BLaER1 (cell line): ENCODE measurements around the gene MFSD6L.

Source experiments
- H3K27ac ChIP-seq: shearing (Covaris generic); formaldehyde crosslinking; 2 replicates; pipeline ENCODE4 v1.8.1; 2022
- H3K27me3 ChIP-seq: shearing (Covaris generic); formaldehyde crosslinking; 2 replicates; pipeline ENCODE4 v1.8.1; 2022
- H3K36me3 ChIP-seq: shearing (Covaris generic); formaldehyde crosslinking; 2 replicates; pipeline ENCODE4 v1.8.1; 2022
- H3K4me1 ChIP-seq: shearing (Covaris generic); formaldehyde crosslinking; 2 replicates; pipeline ENCODE4 v1.8.1; 2022
- H3K4me2 ChIP-seq: shearing (Covaris generic); formaldehyde crosslinking; 2 replicates; pipeline ENCODE4 v1.8.1; 2022
- H3K4me3 ChIP-seq: shearing (Covaris generic); formaldehyde crosslinking; 2 replicates; pipeline ENCODE4 v1.8.1; 2022
- H3K9ac ChIP-seq: shearing (Covaris generic); formaldehyde crosslinking; 2 replicates; pipeline ENCODE4 v1.8.1; 2022
- H3K9me3 ChIP-seq: shearing (Covaris generic); formaldehyde crosslinking; 2 replicates; pipeline ENCODE4 v1.8.1; 2022
- H4K20me1 ChIP-seq: shearing (Covaris generic); formaldehyde crosslinking; 2 replicates; pipeline ENCODE4 v1.8.1; 2022
- Cebpa-rat ChIP-seq: shearing (Covaris generic); IDR thresholded peaks from 2 replicates; pipeline ENCODE4 v1.8.1; 2022

Gene MFSD6L

DNA sequence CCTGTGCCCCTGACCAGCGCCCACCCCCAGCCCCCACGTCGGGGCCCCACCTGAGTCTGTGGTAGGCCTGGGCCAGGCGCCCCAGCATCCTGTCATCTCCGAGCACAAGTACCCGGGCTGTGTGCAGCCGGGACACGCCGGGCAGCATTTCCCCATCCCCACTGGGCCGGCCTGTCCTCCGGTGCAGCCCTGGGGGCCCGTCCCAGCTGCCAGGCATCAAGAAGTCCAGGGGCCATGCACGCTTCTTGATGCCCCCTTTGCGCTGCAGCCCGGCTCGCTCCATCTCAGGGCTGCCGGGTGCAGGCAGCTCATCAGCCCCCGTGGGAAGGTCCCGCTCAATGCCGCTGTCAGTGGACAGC, 29.3 kb upstream of the MFSD6L start:
- Histone ChIP-seq H3K4me3 (no peak overlapping the region), H4K20me1 (no peaks in the 10 kb centered on the region), H3K27me3 (no peaks in the 10 kb centered on the region), H3K4me1 (no peaks in the 10 kb centered on the region), H3K9ac (no peak overlapping the region), H3K4me2 (no peak overlapping the region), H3K9me3 (peaks cover 16% of the 10 kb centered on the region), H3K36me3 (peaks cover 6% of the 10 kb centered on the region; the same call in 1 of the 2 replicates), H3K27ac (no peak overlapping the region)
- no peak for TF ChIP-seq Cebpa-rat

DNA sequence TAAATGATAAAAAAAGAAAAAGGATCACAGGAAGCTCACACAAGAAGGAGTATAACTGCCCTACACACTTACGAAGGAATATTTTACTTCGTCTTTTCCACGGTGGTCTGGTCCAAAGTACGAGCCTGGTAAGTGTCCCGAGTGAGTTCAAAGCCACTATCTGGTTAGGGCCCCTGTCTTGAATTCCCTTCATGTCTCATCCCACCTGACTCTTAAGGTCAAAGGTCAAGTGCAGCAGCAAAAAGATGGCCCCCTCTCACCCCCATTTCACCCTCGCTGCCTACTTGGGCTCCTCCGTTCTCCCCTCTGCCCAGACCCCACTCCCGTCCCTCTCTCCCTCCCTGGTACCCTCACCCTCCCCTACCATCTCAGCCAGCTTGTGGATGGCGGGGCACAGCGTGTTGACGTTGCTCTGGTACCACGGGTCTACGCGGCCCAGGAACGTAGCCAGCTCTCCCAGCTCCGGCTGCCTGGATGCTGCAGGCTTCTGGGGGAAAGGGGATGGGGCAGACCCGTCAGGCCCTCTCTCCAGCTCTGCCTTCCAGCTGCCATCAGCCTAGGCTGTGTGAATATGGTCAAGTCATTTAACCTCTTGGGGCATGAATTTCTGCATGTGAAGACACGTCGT, 27.8 kb upstream of the MFSD6L start:
- Histone ChIP-seq H3K4me3 (no peak overlapping the region), H3K27me3 (no peaks in the 10 kb centered on the region), H3K4me2 (no peak overlapping the region), H3K27ac (no peak overlapping the region), H3K36me3 (peaks cover 6% of the 10 kb centered on the region; the same call in 1 of the 2 replicates), H3K9ac (no peak overlapping the region), H3K4me1 (no peaks in the 10 kb centered on the region), H3K9me3 (peaks cover 21% of the 10 kb centered on the region), H4K20me1 (no peaks in the 10 kb centered on the region)
- no peak for TF ChIP-seq Cebpa-rat

DNA sequence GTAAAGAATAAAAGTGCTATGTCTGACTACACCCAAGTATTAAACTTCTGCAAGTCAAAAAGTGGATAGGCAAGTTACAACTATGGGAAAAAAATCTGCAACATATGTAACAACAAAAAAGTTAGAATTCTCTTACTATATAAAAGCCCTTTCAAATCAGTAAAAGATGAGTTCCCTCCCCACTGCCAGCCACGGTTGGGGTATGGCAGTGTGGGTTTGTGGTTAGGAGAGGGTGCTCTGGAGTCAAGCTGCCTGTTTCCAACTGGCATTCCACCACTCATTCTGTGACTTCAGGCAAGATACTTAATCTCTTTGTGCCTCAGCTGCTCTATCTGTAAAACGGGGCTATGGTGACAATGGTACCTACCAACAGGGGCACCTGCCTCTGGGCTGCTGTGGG, 26.6 kb upstream of the MFSD6L start:
- H3K4me2 ChIP-seq = no peak overlapping the region

DNA sequence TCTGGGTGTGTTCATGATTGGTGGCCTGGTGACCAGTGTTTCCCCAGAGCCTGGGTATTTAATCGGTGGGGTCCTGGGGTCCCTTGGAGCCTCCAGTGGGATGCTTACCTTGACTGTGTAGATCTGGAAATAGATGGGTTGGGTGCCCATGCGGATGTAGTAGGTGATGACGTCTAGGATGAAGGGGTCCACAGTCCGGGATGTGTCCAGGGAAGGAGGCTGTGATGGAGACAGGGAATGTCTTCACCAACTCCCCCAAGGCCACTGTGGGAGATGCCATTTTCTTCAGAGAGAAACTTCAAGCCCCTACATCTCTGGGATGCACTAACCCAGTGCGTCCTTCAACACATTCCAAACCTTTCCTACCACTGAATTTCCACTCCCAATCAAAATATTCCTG, 24.1 kb upstream of the MFSD6L start:
- no peaks in the 10 kb centered on the region for H3K4me1 ChIP-seq

More for the DNA sequence above, 26.6 kb upstream of the MFSD6L start:
- Histone ChIP-seq H3K9me3 (peaks cover 21% of the 10 kb centered on the region), H4K20me1 (no peaks in the 10 kb centered on the region), H3K4me1 (no peaks in the 10 kb centered on the region), H3K27me3 (no peaks in the 10 kb centered on the region), H3K4me3 (no peak overlapping the region), H3K9ac (no peak overlapping the region), H3K36me3 (peaks cover 6% of the 10 kb centered on the region; the same call in 1 of the 2 replicates), H3K27ac (no peak overlapping the region)
- TF ChIP-seq Cebpa-rat = no peak

DNA sequence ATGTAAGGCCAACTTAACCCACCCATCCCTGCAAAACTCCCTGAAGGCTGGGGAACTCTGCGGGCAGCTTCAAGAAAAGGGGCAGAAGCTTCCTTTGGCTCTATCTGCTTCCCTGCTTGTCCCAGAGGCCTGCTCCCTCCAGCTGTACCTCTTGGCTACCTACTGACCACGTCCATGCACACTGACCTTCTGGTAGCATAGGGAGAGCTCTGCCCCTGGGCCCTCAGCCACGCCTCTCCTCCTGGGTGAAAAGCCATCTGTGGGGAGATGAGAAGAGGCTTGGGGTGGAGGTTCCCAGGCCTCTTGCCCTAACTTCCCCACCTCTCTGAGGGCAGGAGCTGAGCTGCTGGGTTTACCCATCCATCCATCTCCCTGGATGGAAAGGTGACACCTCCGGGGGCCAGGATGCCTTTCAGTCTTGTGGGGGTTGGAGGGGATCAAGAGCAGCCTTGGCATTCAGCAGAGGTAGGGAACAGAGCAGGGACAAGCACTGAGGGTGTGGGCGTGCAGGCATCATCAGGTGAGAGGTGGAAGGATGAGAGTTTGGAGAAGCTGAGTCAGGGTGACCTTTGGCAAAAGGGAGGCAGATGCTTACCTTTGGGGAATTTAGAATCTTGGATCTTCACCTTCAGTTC, 23.4 kb upstream of the MFSD6L start:
- no peak for TF ChIP-seq Cebpa-rat
- Histone ChIP-seq H3K4me1 (no peaks in the 10 kb centered on the region), H3K4me2 (no peak overlapping the region), H3K9ac (no peak overlapping the region), H3K27me3 (no peaks in the 10 kb centered on the region), H3K27ac (no peak overlapping the region), H4K20me1 (no peaks in the 10 kb centered on the region), H3K36me3 (peaks cover 6% of the 10 kb centered on the region; the same call in 1 of the 2 replicates), H3K9me3 (peaks cover 21% of the 10 kb centered on the region), H3K4me3 (no peak overlapping the region)

More for the DNA sequence above, 24.1 kb upstream of the MFSD6L start:
- Histone ChIP-seq H4K20me1 (no peaks in the 10 kb centered on the region), H3K27ac (no peak overlapping the region), H3K9me3 (peaks cover 21% of the 10 kb centered on the region), H3K4me3 (no peak overlapping the region), H3K36me3 (peaks cover 6% of the 10 kb centered on the region; the same call in 1 of the 2 replicates), H3K27me3 (no peaks in the 10 kb centered on the region), H3K9ac (no peak overlapping the region), H3K4me2 (no peak overlapping the region)
- TF ChIP-seq Cebpa-rat = no peak

DNA sequence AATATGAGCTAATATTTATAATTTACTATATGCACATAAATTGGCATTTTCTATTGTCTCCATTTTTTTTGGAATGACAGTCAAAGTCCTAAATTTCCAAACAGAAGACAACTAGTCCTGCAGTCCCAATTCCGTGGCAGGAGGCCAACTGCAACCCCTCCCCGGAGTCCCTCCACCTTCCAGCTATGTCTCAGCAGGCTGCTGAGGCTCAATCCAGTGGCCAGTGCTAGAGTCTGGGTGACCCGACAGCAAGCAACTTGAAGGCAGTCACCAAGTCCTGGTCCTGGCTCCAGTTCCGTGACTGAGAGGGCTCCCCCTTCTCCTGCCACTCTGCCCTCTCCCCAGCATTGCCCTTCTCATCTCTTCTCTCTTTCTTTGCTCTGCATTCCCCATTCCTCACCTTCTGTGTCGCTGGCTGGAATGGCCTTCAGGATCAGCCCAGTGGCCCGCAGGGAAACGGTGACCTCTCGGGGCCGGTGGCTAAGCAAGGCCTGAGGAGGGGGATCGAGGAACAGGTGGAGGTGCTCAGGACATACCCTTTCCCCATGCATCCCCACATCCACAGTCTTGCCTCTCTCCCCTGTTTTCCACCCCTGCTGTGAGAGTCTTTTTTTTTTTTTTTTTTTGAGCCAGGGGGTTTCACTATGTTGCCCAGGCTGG, 22.4 kb upstream of the MFSD6L start:
- no peak overlapping the region for H3K4me3 ChIP-seq
- peaks cover 6% of the 10 kb centered on the region; the same call in 1 of the 2 replicates for H3K36me3 ChIP-seq
- no peaks in the 10 kb centered on the region for H3K4me1 ChIP-seq
- H3K9me3 ChIP-seq = peaks cover 21% of the 10 kb centered on the region
- H3K27me3 ChIP-seq = no peaks in the 10 kb centered on the region
- H4K20me1 ChIP-seq = no peaks in the 10 kb centered on the region
- no peak overlapping the region for H3K27ac ChIP-seq
- H3K4me2 ChIP-seq = no peak overlapping the region
- TF ChIP-seq Cebpa-rat = no peak
- H3K9ac ChIP-seq = no peak overlapping the region

DNA sequence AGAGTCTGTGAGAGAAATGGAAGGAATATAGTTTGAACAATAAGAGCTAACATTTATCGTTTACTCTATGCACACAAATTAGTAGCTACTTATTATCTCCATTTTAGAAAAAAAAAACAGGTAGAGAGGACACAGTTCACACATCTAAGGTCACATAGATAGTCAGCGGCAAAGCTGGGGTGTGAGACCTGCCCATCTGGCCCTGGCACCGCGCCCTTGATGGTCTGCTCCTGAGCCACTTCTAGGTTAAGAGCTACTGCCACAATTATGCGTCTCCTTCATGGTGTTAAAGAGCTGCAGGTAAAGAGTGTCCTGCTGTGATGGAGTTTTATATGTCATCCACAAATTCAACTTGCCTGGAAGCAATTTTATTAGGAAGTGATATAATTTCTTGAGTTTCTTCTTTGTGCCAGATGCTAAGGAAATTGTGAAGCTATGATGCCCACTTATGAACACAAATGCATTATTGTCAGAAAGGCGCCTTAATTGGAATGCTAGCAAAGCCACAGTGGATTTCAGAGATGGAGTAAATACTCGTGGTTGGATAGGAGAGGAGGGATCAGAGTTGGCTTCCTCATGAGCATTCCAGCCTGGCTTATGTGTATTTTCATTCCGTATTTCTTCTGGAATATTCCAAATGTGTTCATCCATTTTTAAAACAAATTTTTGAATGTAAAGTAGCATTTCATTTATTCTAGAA, 21.3 kb upstream of the MFSD6L start:
- no peak overlapping the region for H3K4me2 ChIP-seq
- no peaks in the 10 kb centered on the region for H3K27me3 ChIP-seq
- no peaks in the 10 kb centered on the region for H4K20me1 ChIP-seq
- no peak for TF ChIP-seq Cebpa-rat
- no peak overlapping the region for H3K27ac ChIP-seq
- H3K9ac ChIP-seq = no peak overlapping the region
- H3K4me1 ChIP-seq = no peaks in the 10 kb centered on the region
- H3K4me3 ChIP-seq = no peak overlapping the region
- peaks cover 6% of the 10 kb centered on the region; the same call in 1 of the 2 replicates for H3K36me3 ChIP-seq
- H3K9me3 ChIP-seq = peaks cover 21% of the 10 kb centered on the region

DNA sequence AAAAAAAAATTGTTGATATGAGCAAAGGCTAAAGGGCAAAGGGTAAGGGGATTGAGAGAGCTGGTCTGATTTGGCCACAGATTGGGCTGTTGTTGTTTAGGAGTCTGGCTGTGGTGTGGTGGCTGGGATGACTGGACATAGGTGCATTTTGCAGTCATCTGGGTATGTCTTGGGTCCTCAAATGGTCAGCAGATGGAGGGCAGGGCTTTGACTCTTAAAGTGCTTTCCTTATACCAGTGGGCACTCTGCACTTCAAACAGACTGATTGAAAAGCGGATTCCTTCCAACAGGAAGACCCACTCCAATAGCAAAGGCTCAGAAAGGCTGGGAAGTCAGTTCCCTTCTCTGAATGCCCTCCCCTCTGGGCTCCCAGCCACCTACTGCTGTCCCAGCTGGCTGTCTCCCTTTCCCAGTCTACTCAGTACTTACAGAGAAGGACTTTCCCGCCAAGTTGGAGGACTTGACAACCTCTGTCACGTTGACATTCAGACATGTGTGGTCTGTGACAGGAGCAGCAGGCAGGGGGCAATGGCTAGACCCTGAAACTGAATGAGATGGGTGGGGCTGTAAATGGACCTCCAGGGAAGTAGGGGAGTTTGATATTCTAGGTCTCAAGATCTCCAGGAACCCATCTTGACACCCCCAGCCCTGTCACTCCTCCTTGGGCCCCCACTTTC, 19.6 kb upstream of the MFSD6L start:
- H3K4me3 ChIP-seq = no peak overlapping the region
- H3K9me3 ChIP-seq = peaks cover 7% of the 10 kb centered on the region
- no peak overlapping the region for H3K4me2 ChIP-seq
- H3K27me3 ChIP-seq = no peaks in the 10 kb centered on the region
- no peaks in the 10 kb centered on the region for H3K36me3 ChIP-seq
- TF ChIP-seq Cebpa-rat = no peak
- no peak overlapping the region for H3K9ac ChIP-seq
- H3K27ac ChIP-seq = no peak overlapping the region
- H4K20me1 ChIP-seq = no peaks in the 10 kb centered on the region
- H3K4me1 ChIP-seq = no peaks in the 10 kb centered on the region

DNA sequence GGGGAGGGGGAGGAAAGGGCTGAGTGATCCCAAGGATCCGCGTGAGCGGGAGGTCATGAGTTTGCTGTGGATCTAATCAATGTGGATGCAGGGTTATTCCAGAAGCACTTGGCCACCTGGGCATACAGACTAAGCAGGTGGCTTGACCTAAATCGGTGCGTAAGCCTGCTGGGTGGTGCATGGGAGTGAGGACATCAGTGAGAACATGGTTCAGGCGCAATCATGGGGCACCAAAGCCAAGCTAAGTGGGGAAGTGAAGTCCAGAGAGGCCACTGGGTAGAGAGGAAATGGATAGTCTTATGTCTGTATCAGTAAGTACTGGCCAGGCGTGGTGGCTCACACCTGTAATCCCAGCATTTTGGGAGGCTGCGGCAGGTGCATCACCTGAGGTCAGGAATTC, 18.9 kb upstream of the MFSD6L start:
- Histone ChIP-seq H3K9me3 (no peaks in the 10 kb centered on the region), H3K27me3 (no peaks in the 10 kb centered on the region), H3K9ac (no peak overlapping the region), H3K4me3 (no peak overlapping the region), H3K36me3 (no peaks in the 10 kb centered on the region), H3K4me1 (no peaks in the 10 kb centered on the region), H3K4me2 (no peak overlapping the region), H4K20me1 (no peaks in the 10 kb centered on the region), H3K27ac (no peak overlapping the region)
- TF ChIP-seq Cebpa-rat = no peak
